ENCODE data around the gene ALG2. TPM values are rescaled to one million over a fixed set of nuclear protein-coding genes. Genes with fewer than 3 reads are reported as not detected.

The ALG2 gene
- total RNA-seq, 1 donor: 24.5 TPM

GRCh38 chr9:99189887-99190596 lies 31.7 kb downstream of the ALG2 start:
- no peak overlapping the region for H3K4me3 ChIP-seq (ENCODE audit: low read length)
- no peaks in the 10 kb centered on the region for H3K9me3 ChIP-seq (ENCODE audit: low read depth, low read length)
- peaks cover 13% of the 10 kb centered on the region for H3K4me1 ChIP-seq (ENCODE audit: insufficient read depth, low read length)
- H3K27me3 ChIP-seq (ENCODE audit: insufficient read depth, low read length): peaks cover 3% of the 10 kb centered on the region

GRCh38 chr9:99189186-99189585 lies 32.6 kb downstream of the ALG2 start:
- H3K9me3 ChIP-seq (ENCODE audit: low read depth, low read length): no peaks in the 10 kb centered on the region
- H3K4me1 ChIP-seq (ENCODE audit: insufficient read depth, low read length): peaks cover 21% of the 10 kb centered on the region
- H3K4me3 ChIP-seq (ENCODE audit: low read length): no peak overlapping the region
- no peaks in the 10 kb centered on the region for H3K27me3 ChIP-seq (ENCODE audit: insufficient read depth, low read length)

GRCh38 chr9:99187311-99187710 lies 34.4 kb downstream of the ALG2 start:
- Histone ChIP-seq H3K4me3 (ENCODE audit: low read length) (no peak overlapping the region), H3K4me1 (ENCODE audit: insufficient read depth, low read length) (peaks cover 21% of the 10 kb centered on the region), H3K9me3 (ENCODE audit: low read depth, low read length) (no peaks in the 10 kb centered on the region), H3K27me3 (ENCODE audit: insufficient read depth, low read length) (no peaks in the 10 kb centered on the region)

- peaks cover 31% of the 10 kb centered on the region for H3K4me1 ChIP-seq (ENCODE audit: insufficient read depth, low read length)
- no peak overlapping the region for H3K4me3 ChIP-seq (ENCODE audit: low read length)
- H3K9me3 ChIP-seq (ENCODE audit: low read depth, low read length): no peaks in the 10 kb centered on the region
- H3K27me3 ChIP-seq (ENCODE audit: insufficient read depth, low read length): no peaks in the 10 kb centered on the region
Observed at GRCh38 chr9:99185934-99186333, 35.8 kb downstream of the ALG2 start.

GRCh38 chr9:99185348-99185632 lies 36.5 kb downstream of the ALG2 start:
- Histone ChIP-seq H3K4me1 (ENCODE audit: insufficient read depth, low read length) (peaks cover 31% of the 10 kb centered on the region), H3K9me3 (ENCODE audit: low read depth, low read length) (no peaks in the 10 kb centered on the region), H3K4me3 (ENCODE audit: low read length) (no peak overlapping the region), H3K27me3 (ENCODE audit: insufficient read depth, low read length) (no peaks in the 10 kb centered on the region)

- H3K4me1 ChIP-seq (ENCODE audit: insufficient read depth, low read length): peaks cover 31% of the 10 kb centered on the region
- H3K4me3 ChIP-seq (ENCODE audit: low read length): no peak overlapping the region
Observed at GRCh38 chr9:99184475-99185347, 37.0 kb downstream of the ALG2 start.

GRCh38 chr9:99184110-99184474 lies 37.6 kb downstream of the ALG2 start:
- Histone ChIP-seq H3K4me1 (ENCODE audit: insufficient read depth, low read length) (peaks cover 31% of the 10 kb centered on the region), H3K4me3 (ENCODE audit: low read length) (no peak overlapping the region), H3K9me3 (ENCODE audit: low read depth, low read length) (no peaks in the 10 kb centered on the region), H3K27me3 (ENCODE audit: insufficient read depth, low read length) (no peaks in the 10 kb centered on the region)

More at GRCh38 chr9:99184475-99185347, 37.0 kb downstream of the ALG2 start:
- Histone ChIP-seq H3K27me3 (ENCODE audit: insufficient read depth, low read length) (no peaks in the 10 kb centered on the region), H3K9me3 (ENCODE audit: low read depth, low read length) (no peaks in the 10 kb centered on the region)

GRCh38 chr9:99183616-99184015 lies 38.1 kb downstream of the ALG2 start:
- H3K4me3 ChIP-seq (ENCODE audit: low read length): no peak overlapping the region
- H3K4me1 ChIP-seq (ENCODE audit: insufficient read depth, low read length): peaks cover 31% of the 10 kb centered on the region
- H3K27me3 ChIP-seq (ENCODE audit: insufficient read depth, low read length): no peaks in the 10 kb centered on the region
- no peaks in the 10 kb centered on the region for H3K9me3 ChIP-seq (ENCODE audit: low read depth, low read length)

GRCh38 chr9:99182356-99182755 lies 39.4 kb downstream of the ALG2 start:
- Histone ChIP-seq H3K4me3 (ENCODE audit: low read length) (no peak overlapping the region), H3K4me1 (ENCODE audit: insufficient read depth, low read length) (peaks cover 25% of the 10 kb centered on the region), H3K9me3 (ENCODE audit: low read depth, low read length) (no peaks in the 10 kb centered on the region), H3K27me3 (ENCODE audit: insufficient read depth, low read length) (no peaks in the 10 kb centered on the region)

- Histone ChIP-seq H3K4me1 (ENCODE audit: insufficient read depth, low read length) (peaks cover 20% of the 10 kb centered on the region), H3K9me3 (ENCODE audit: low read depth, low read length) (no peaks in the 10 kb centered on the region)
Observed at GRCh38 chr9:99181621-99182020, 40.1 kb downstream of the ALG2 start.

GRCh38 chr9:99181206-99181605 lies 40.5 kb downstream of the ALG2 start:
- Histone ChIP-seq H3K4me1 (ENCODE audit: insufficient read depth, low read length) (peaks cover 19% of the 10 kb centered on the region), H3K27me3 (ENCODE audit: insufficient read depth, low read length) (no peaks in the 10 kb centered on the region), H3K9me3 (ENCODE audit: low read depth, low read length) (no peaks in the 10 kb centered on the region), H3K4me3 (ENCODE audit: low read length) (no peak overlapping the region)

More at GRCh38 chr9:99181621-99182020, 40.1 kb downstream of the ALG2 start:
- no peaks in the 10 kb centered on the region for H3K27me3 ChIP-seq (ENCODE audit: insufficient read depth, low read length)
- no peak overlapping the region for H3K4me3 ChIP-seq (ENCODE audit: low read length)

GRCh38 chr9:99180662-99181061 lies 41.1 kb downstream of the ALG2 start:
- peaks cover 19% of the 10 kb centered on the region for H3K4me1 ChIP-seq (ENCODE audit: insufficient read depth, low read length)
- no peaks in the 10 kb centered on the region for H3K9me3 ChIP-seq (ENCODE audit: low read depth, low read length)
- H3K4me3 ChIP-seq (ENCODE audit: low read length): no peak overlapping the region
- H3K27me3 ChIP-seq (ENCODE audit: insufficient read depth, low read length): no peaks in the 10 kb centered on the region

- no peaks in the 10 kb centered on the region for H3K27me3 ChIP-seq (ENCODE audit: insufficient read depth, low read length)
- no peaks in the 10 kb centered on the region for H3K9me3 ChIP-seq (ENCODE audit: low read depth, low read length)
- peaks cover 19% of the 10 kb centered on the region for H3K4me1 ChIP-seq (ENCODE audit: insufficient read depth, low read length)
- H3K4me3 ChIP-seq (ENCODE audit: low read length): no peak overlapping the region
Observed at GRCh38 chr9:99180199-99180598, 41.5 kb downstream of the ALG2 start.

- peaks cover 10% of the 10 kb centered on the region for H3K4me1 ChIP-seq (ENCODE audit: insufficient read depth, low read length)
- no peak overlapping the region for H3K4me3 ChIP-seq (ENCODE audit: low read length)
- no peaks in the 10 kb centered on the region for H3K9me3 ChIP-seq (ENCODE audit: low read depth, low read length)
- no peaks in the 10 kb centered on the region for H3K27me3 ChIP-seq (ENCODE audit: insufficient read depth, low read length)
Observed at GRCh38 chr9:99178912-99179872, 42.5 kb downstream of the ALG2 start.
